IMR-90 (cell line): Measurements from ENCODE around the gene MTUS2.

Experiments
- CTCF ChIP-seq: conservative IDR thresholded peaks from 2 replicates; pipeline ENCODE4 v1.5.1; 2012; ENCODE audit warnings: mild to moderate bottlenecking, low read depth, low read length, improper control_type of control experiment
- MAFK ChIP-seq: IDR thresholded peaks from 2 replicates; pipeline ENCODE4 v1.6.1; 2012; ENCODE audit warnings: low read depth, low read length, improper control_type of control experiment
- MAZ ChIP-seq: IDR thresholded peaks from 2 replicates; pipeline ENCODE4 v1.6.1; 2012; ENCODE audit warnings: low read depth, mild to moderate bottlenecking, low read length, improper control_type of control experiment, moderate library complexity, borderline replicate concordance
- MXI1 ChIP-seq: IDR thresholded peaks from 2 replicates; pipeline ENCODE4 v1.6.1; 2012; ENCODE audit warnings: low read depth, mild to moderate bottlenecking, low read length, moderate library complexity, borderline replicate concordance
- NFE2L2 ChIP-seq: fragments of 150-350 bp; IDR thresholded peaks from 2 replicates; pipeline ENCODE4 v1.6.1; 2016; ENCODE audit warnings: low read depth, mild to moderate bottlenecking, low read length
- POLR2A ChIP-seq: IDR thresholded peaks from 2 replicates; pipeline ENCODE4 v1.6.1; 2012; ENCODE audit warnings: mild to moderate bottlenecking, low read depth, low read length
- RFX5 ChIP-seq: IDR thresholded peaks from 2 replicates; pipeline ENCODE4 v1.8.0; 2012; ENCODE audit warnings: low read depth, mild to moderate bottlenecking, low read length, moderate library complexity
- SMC3 ChIP-seq: fragments of 150-350 bp; IDR thresholded peaks from 2 replicates; pipeline ENCODE4 v1.6.1; 2016; ENCODE audit warnings: low read depth, mild to moderate bottlenecking, antibody characterized with exemption, low read length, moderate library complexity
- USF2 ChIP-seq: fragments of 150-350 bp; IDR thresholded peaks from 2 replicates; pipeline ENCODE4 v1.6.1; 2017; ENCODE audit warnings: mild to moderate bottlenecking, antibody characterized with exemption, low read length, low read depth

GRCh38 chr13:29489650-29490560, 669.8 kb downstream of the MTUS2 start:
- TF ChIP-seq CTCF (no peak), POLR2A (no peak), USF2 (no peak), RFX5 (no peak), NFE2L2 (no peak), MXI1 (no peak), MAFK (no peak), SMC3 (no peak), MAZ (no peak)
